Brain microvascular endothelial cell (primary cell): Measurements from ENCODE around the gene ANKRD10.

Source experiments
- DNase-seq: peaks from one replicate; pipeline ENCODE4 v3.0.0-alpha.2; 2020
- H3K27ac ChIP-seq: fragments of 250-450 bp; sonication (Bioruptor Pico); 2 replicates; pipeline ENCODE4 v1.5.1; 2020; ENCODE audit warnings: mild to moderate bottlenecking, moderate library complexity
- H3K27me3 ChIP-seq: fragments of 250-450 bp; sonication (Bioruptor Pico); replicated peaks from 2 replicates; pipeline ENCODE4 v1.5.1; 2020; ENCODE audit warnings: mild to moderate bottlenecking
- H3K36me3 ChIP-seq: fragments of 250-450 bp; sonication (Bioruptor Pico); replicated peaks from 2 replicates; pipeline ENCODE4 v1.5.1; 2020; ENCODE audit warnings: mild to moderate bottlenecking
- H3K4me3 ChIP-seq: 2 replicates; pipeline ENCODE4 v1.5.1; 2011; ENCODE audit warnings: low read depth, mild to moderate bottlenecking, control low read depth, low read length, moderate library complexity
- in situ Hi-C: cut with HindIII; loops from 2 replicates; pipeline ENCODE4 v1.10.0; 2017; ENCODE audit warnings: low sequenced_read_pairs, low pct_ligation_motif_present
- TF ChIP-seq, protein P1 (sequence below): IDR thresholded peaks from 2 replicates; pipeline ENCODE4 v1.5.1; 2011; ENCODE audit warnings: low read depth, mild to moderate bottlenecking, moderate library complexity, low read length, control low read depth, inconsistent platforms; ENCODE audit errors: missing control alignments

The ANKRD10 gene

GRCh38 chr13:110938662-110939421 lies 24.0 kb upstream of the ANKRD10 start:
- TF ChIP-seq, protein P1, sequence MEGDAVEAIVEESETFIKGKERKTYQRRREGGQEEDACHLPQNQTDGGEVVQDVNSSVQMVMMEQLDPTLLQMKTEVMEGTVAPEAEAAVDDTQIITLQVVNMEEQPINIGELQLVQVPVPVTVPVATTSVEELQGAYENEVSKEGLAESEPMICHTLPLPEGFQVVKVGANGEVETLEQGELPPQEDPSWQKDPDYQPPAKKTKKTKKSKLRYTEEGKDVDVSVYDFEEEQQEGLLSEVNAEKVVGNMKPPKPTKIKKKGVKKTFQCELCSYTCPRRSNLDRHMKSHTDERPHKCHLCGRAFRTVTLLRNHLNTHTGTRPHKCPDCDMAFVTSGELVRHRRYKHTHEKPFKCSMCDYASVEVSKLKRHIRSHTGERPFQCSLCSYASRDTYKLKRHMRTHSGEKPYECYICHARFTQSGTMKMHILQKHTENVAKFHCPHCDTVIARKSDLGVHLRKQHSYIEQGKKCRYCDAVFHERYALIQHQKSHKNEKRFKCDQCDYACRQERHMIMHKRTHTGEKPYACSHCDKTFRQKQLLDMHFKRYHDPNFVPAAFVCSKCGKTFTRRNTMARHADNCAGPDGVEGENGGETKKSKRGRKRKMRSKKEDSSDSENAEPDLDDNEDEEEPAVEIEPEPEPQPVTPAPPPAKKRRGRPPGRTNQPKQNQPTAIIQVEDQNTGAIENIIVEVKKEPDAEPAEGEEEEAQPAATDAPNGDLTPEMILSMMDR = no peak
- in situ Hi-C loops = no loop called here
- DNase-seq = no peak
- Histone ChIP-seq H3K36me3 (no peaks in the 10 kb centered on the region), H3K27ac (no peak overlapping the region), H3K4me3 (no peak overlapping the region), H3K27me3 (no peaks in the 10 kb centered on the region)

DNA sequence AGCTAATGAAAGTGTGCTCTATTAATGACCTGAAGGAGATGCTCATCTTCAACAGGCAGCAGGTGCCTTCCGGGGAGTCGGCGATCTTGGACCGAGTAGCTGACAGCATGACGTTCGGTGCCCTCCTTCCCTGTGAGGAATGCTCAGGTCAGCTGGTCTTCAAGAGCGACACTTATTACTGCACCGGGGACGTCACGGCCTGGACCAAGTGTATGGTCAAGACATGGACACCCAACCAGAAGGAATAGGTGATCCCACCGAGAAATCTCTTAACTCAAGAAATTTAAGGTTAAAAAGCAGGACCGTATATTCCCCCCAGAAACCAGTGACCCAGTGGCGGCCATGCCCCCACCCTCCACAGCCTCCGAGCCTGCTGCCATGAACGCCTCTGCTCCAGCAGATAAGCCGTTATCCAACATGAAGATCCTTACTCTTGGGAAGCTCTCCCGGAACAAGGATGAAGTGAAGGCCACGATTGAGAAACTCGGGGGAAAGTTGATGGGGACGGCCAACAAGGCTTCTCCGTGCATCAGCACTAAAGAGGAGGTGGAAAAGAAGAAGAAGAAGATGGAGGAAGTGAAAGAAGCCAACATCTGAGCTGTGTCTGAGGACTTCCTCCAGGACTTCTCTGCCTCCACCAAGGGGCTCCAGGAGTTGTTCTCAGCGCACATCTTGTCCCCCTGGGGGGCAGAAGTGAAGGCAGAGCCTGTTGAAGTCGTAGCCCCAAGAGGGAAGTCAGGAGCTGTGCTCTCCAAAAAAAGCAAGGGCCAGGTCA lies 22.8 kb upstream of the ANKRD10 start:
- no peak for DNase-seq
- in situ Hi-C loops = no loop called here
- H3K27ac ChIP-seq = no peak overlapping the region
- no peak overlapping the region for H3K4me3 ChIP-seq
- TF ChIP-seq, protein P1 = no peak
- no peaks in the 10 kb centered on the region for H3K27me3 ChIP-seq
- H3K36me3 ChIP-seq = no peaks in the 10 kb centered on the region

- Histone ChIP-seq H3K36me3 (no peaks in the 10 kb centered on the region), H3K27ac (no peak overlapping the region), H3K27me3 (no peaks in the 10 kb centered on the region), H3K4me3 (no peak overlapping the region)
- TF ChIP-seq, protein P1 = no peak
- in situ Hi-C loops = no loop called here
- DNase-seq = no peak
These were observed 21.6 kb upstream of the ANKRD10 start for GRCh38 chr13:110936519-110936918.

DNA sequence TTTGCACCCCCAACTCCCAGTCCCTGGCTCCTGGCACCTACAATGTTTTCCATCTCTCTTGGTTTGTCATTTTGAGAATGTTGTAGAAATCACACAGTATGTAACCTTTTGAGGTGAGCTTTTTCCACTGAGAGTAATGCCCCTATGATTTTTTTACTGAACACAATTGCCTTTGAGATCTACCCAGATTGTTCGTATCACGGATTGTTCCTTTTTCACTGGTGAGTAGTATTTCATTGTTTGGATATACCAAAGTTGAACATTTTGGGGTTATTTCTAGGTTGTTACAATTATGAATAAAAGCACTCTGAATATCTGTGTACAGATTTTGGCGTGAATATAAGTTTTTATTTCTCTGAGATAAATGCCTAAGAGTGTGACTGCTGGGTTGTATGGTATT lies 17.7 kb upstream of the ANKRD10 start:
- DNase-seq = no peak
- in situ Hi-C loops = no loop called here
- H3K36me3 ChIP-seq = no peaks in the 10 kb centered on the region

GRCh38 chr13:110929104-110929777 lies 14.4 kb upstream of the ANKRD10 start:
- no peak overlapping the region for H3K27ac ChIP-seq
- DNase-seq = no peak
- TF ChIP-seq, protein P1 = no peak
- H3K4me3 ChIP-seq = no peak overlapping the region
- in situ Hi-C loops = no loop called here
- H3K27me3 ChIP-seq = no peaks in the 10 kb centered on the region
- no peaks in the 10 kb centered on the region for H3K36me3 ChIP-seq

More for the DNA sequence above, 17.7 kb upstream of the ANKRD10 start:
- no peaks in the 10 kb centered on the region for H3K27me3 ChIP-seq
- no peak overlapping the region for H3K4me3 ChIP-seq
- TF ChIP-seq, protein P1 = no peak
- no peak overlapping the region for H3K27ac ChIP-seq
